HG02938 (cell line): ENCODE data around the gene CCHCR1.

Experiments used
- ATAC-seq: cut with Tn5 transposase; IDR thresholded peaks from one replicate; pipeline ENCODE4 v1.9.1; 2021; ENCODE audit warnings: mild to moderate bottlenecking, moderate library complexity; ENCODE audit not compliant: unreplicated experiment

CCHCR1 gene

GRCh38 chr6:31162463-31163165, 5.0 kb upstream of the CCHCR1 start:
- ATAC-seq = no peak

GRCh38 chr6:31161216-31162126, 3.9 kb upstream of the CCHCR1 start:
- no peak for ATAC-seq

DNA sequence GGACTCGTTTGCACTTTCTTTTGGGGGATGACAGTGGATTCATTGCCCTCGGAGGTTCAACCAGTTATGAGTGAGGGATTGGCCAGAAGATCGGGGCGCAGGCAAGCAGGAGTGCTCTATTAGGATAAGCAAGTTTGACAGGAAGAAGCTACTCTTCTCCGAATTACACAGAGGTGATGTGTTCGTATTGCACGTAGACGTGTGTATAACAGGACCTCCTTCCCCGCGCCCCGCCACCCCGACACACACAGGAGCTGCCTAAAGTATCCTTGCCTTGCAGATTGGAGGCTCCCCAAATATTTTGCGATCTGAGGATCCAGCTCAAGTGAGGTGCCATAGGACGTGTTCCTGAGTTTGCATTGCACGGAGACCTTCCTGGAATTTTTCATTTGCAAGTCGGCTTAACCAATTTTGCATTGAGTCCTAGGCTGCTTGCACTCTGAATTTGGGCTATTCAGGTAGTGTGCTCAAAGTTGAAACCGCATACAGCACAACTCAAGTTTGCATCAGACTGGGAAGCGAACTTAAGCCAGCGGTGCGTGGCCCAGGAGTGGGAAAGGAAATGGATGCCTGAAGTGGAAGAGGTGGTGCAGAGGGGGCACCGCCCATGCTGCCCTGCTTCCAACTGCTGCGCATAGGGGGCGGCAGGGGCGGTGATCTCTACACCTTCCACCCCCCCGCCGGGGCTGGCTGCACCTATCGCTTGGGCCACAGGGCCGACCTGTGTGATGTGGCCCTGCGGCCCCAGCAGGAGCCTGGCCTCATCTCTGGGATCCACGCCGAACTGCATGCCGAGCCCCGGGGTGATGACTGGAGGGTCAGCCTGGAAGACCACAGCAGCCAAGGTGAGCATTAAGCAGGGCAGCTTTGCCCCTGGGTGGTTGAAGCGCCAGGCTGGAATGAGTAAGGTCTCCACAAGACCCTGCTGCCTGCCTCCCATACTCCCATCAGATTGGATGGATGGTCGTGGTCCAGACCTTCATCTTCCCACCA, 1.6 kb upstream of the CCHCR1 start:
- ATAC-seq = no peak

- ATAC-seq = peak; percentile 77
These were observed 699 bp upstream of the CCHCR1 start, which contains the start of gene TCF19 for GRCh38 chr6:31158140-31158862. Gene TCF19 (plus strand): TSS chr6:31158589. CDS start chr6:31159470, 881 bp downstream.

DNA sequence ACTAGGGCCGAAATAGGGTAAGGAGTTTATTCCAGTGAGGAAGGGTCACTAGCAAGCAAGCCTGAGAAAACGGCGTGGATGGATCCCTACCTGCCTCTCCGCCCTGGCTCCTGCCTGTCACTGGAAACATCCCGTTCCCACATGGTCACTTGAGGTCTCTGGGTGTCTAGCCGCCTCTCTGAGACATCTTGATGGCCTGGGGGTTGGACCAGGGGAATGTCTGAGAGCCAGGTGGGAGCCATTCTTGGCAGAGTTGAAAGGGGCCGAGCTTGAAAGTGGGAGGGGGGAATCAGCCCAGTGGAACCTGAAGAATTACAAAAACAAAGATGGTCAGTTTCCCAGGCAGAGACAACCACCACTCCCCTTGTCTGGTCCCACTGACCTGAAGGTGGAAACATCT, 961 bp downstream of the CCHCR1 start:
- no peak for ATAC-seq

DNA sequence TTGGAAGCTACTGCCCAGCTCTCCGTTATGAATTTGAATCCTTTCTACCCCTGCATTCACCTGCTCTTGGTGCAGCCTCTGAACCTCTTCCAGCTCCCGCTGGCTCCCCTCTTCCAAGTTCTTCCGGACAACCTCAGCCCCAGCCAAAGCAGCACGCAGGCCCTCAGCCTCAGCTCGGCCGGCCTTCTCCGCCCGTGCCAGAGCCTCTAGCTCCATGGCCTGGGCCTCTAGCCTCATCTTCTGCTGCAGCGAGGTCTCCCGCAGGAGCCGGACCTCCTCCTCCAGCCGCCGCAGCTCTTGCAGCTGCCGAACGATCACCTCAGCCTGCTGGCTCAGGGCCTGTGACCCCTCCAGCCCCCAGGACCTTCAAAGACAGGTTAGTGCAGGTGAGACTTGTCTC, 3.2 kb downstream of the CCHCR1 start:
- ATAC-seq = no peak

GRCh38 chr6:31152781-31153180, 4.8 kb downstream of the CCHCR1 start:
- ATAC-seq = no peak

DNA sequence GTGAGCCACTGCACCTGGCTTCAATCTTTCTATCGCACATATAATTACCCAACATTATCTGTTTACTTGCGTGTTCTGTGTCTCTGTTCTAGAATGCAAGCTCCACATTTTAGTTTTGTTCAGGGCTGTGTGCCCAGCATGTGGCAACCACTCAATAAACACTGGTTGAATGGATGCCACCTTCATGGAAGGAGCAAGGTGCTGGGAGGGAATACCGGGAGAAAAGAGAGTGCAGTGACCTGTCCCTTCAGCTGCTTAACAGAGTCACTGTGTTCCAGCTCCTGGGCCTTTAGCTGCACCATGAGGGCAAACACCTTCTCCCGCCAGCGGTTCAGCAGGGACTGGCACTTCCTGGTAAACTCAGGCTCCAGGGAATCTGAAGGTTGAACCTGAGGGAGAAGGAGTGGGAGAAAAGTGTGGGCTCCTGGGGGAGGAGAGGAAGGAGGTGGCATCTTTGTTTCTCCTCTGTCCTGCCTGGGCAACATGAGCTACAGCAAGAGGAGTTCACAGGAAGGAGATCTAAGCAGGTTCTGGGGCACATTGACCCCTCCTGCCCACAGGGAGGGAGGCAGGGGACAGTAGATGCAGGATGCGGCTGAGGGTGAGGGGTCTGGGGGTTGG, 7.7 kb downstream of the CCHCR1 start:
- ATAC-seq = no peak

DNA sequence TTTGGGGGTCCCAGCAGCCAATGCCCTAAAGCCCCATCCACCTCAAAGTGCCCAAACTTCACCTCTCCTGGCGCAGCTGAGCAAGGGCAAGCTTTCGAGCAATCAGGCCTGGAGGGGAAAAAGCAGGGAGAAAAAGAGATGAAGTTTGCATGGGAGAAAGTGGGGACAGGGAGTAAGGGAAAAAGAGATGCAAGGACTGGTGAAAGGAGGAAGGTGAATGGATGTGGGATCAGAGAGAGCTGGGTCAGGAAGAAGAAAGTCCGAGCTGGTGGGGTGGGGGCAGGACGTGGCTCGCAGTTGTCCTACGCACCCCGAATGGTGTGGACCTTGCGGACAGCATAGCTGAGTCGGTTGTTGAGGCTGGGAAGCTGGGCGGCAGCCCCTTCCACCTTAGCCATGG, 12.2 kb downstream of the CCHCR1 start:
- no peak for ATAC-seq

- no peak for ATAC-seq
These were observed 12.6 kb downstream of the CCHCR1 start for GRCh38 chr6:31144970-31145340.

DNA sequence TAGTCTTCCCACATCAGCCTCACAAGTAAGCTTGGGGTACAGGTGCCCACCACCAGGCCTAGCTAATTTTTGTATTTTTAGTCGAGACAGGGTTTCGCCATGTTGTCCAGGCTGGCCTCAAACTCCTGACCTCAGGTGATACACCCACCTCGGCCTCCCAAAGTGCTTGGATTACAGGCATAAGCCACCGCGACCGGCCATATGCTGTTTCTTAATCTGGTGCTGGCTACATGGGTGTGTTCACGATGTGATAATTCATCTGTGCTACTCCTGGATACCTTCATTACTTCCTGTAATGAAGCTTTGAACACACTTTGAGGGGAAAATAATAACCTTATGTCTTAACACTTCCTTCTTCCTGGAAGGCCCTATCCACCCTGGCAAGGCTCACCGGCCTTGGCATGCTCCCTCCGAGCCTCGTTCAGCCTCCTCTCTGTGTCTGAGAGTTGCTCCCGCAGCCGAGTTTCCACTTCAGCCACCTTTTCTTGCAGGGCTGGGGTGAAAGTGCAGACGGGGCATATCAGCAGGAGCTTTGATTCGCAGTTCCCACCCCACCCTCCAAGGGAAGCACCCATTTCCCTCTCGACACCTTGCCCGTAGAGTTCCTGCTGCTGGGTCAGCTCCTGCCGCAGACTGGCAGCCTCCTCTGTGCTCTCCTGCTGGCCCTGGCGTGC, 13.2 kb downstream of the CCHCR1 start:
- no peak for ATAC-seq

GRCh38 chr6:31143148-31143547, 14.5 kb downstream of the CCHCR1 start:
- no peak for ATAC-seq

GRCh38 chr6:31142361-31142761, 15.2 kb downstream of the CCHCR1 start:
- no peak for ATAC-seq

- no peak for ATAC-seq
These were observed 17.0 kb downstream of the CCHCR1 start for GRCh38 chr6:31140643-31141042.

- no peak for ATAC-seq
These were observed 18.0 kb downstream of the CCHCR1 start for GRCh38 chr6:31139599-31139998.

DNA sequence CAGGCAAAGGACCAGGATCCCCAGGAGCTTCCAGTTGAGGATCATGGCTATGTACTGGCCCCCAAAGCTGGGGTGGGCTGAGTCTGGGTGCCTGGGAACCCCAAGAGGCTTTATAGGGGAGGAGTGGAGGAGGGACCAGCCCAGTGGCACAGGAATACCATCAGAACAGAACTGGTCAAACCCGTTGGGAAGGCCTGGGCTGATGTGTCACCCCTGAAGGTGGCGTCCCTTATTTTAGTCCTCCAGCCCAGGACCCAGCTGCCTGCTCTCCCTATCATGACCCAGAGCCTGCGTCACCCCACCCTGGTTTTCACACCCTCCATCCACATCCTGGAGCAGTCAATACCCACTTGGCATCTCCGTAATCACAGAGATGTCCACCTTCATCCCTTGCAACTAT, 18.6 kb downstream of the CCHCR1 start, which contains the start of gene PSORS1C2:
Gene PSORS1C2 (minus strand): TSS at position 85 of the 400 bp plus-strand sequence. CDS start 40 bp downstream, at position 45.
- no peak for ATAC-seq

DNA sequence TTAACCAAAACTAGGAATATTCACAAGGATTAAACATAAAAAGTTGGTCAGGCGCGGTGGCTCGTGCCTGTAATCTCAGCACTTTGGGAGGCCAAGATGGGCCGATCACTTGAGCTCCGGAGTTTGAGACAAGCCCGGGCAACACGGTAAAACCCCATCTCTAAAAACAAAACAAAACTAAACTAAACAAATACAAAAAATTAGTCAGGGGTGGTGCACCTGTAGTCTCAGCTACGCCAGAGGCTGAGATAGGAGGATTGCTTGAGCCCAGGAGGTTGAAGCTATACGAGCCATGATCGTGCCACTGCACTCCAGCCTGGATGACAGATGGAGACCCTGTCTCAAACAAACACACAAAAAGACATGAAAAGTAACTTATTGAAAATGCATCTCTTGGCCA, 21.9 kb downstream of the CCHCR1 start:
- no peak for ATAC-seq

DNA sequence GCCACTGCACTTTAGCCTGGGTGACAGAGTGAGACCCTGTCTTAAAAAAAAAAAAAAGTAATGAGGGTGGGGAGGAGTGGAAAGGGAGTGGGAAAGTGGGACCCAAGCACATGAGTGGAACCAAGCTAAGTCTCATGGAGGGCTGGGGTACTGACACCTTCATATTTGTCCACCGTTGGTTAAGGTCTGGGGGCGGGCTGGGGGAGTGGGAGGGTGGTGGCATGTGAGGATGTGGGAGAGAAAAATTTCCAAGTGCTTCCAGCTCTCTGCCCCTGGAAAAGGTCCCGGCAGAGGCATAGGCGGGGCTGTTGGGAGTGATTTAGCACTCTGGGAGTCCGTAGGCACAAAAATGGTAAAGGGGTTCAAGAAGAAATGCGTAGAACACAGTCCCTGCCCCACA, 24.8 kb downstream of the CCHCR1 start:
- ATAC-seq = no peak

GRCh38 chr6:31131595-31131994, 26.0 kb downstream of the CCHCR1 start:
- no peak for ATAC-seq
